Immature natural killer cell (primary cell): ENCODE data around the gene KLHL13. TPM values are rescaled to one million over a fixed set of nuclear protein-coding genes. Genes with fewer than 3 reads are reported as not detected.
"Not testable (repeated sequence)": the region's sequence is repeated elsewhere in the genome, so short reads cannot be mapped to it uniquely, and the experiment has no call there.

ENCODE experiments used
- DNase-seq, 3 donors: peaks; one replicate each; pipeline ENCODE4 v3.0.0; 2022; ENCODE audit warnings: mixed read lengths in 1 of 3
- H3K27ac Mint-ChIP-seq, 6 donors: one replicate each; pipeline ENCODE4 v1.8.0; 2020; ENCODE audit warnings: mixed read lengths in 6 of 6, mild to moderate bottlenecking in 5 of 6, inconsistent platforms in 4 of 6, moderate library complexity in 3 of 6
- H3K27me3 Mint-ChIP-seq, 3 donors: one replicate each; pipeline ENCODE4 v1.8.0; 2020 to 2021; ENCODE audit warnings: low read depth in 3 of 3, mild to moderate bottlenecking in 3 of 3, mixed read lengths in 3 of 3, moderate library complexity in 3 of 3, inconsistent platforms in 1 of 3
- H3K36me3 Mint-ChIP-seq, 3 donors: one replicate each; pipeline ENCODE4 v1.8.0; 2020; ENCODE audit warnings: mixed read lengths in 3 of 3, inconsistent platforms in 2 of 3, mild to moderate bottlenecking in 2 of 3
- H3K4me1 Mint-ChIP-seq, 2 donors: one replicate each; pipeline ENCODE4 v1.8.0; 2020; ENCODE audit warnings: inconsistent platforms in 2 of 2, mild to moderate bottlenecking in 2 of 2, mixed read lengths in 2 of 2, moderate library complexity in 1 of 2
- H3K4me3 Mint-ChIP-seq, 5 donors: one replicate each; pipeline ENCODE4 v1.8.0; 2020; ENCODE audit warnings: mild to moderate bottlenecking in 5 of 5, mixed read lengths in 5 of 5, inconsistent platforms in 3 of 5, moderate library complexity in 3 of 5
- H3K9me3 Mint-ChIP-seq, 6 donors: one replicate each; pipeline ENCODE4 v1.8.0; 2020; ENCODE audit warnings: mild to moderate bottlenecking in 6 of 6, mixed read lengths in 6 of 6, inconsistent platforms in 4 of 6, moderate library complexity in 3 of 6
- polyA plus RNA-seq, 3 donors: library from polyadenylated mRNA; unstranded; fragments of 300-500 nt; fragmentation: Illumina TruSeq; gene quantifications; one replicate each; pipeline ENCODE4 v1.2.3, GENCODE V29; 2021

The KLHL13 gene
- polyA plus RNA-seq, 3 donors from 2014 or later: 0.43 to 2.6 (median 1.3) TPM

DNA sequence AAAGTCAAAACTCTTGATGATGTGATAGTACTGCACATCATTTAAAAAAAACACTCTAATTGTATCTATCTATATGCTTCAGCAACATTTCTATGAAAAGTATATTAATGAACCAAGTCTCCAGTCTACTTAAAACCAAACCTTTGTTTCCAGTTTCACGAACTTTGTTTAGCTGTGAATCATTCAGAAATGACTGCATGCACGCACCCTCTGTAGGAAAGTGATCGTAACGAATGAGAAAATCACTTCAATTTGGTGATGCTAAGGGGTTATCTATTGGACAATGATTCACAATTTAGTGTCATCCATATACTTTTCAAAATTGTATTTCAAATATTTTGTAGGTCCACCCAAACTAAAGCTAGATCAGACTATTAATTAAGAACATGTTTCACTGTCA, 157.6 kb downstream of the KLHL13 start:
- Mint-ChIP-seq H3K27ac (no peak overlapping the region), H3K27me3 (peaks cover 0 to 2% (median 2%) of the 10 kb centered on the region in 3 donors)

DNA sequence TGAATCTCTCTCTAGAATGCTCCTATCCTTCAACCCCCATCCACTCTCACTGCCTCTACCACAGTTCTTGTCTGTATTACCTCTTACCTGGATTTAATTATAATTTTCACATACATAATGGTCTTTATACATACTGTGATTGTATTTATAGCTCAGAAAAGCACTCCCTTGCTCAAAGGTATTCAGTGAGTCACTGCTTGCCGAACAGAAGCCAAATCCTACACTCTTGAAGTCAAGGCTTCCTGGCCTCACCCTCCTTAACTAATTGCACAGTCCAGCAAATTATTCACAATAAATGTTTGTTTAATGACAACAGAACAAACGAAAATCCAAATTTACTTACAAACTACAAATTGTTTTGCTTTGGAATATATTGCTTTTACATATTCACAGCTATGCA, 159.5 kb downstream of the KLHL13 start:
- Mint-ChIP-seq H3K36me3 (no peaks in the 10 kb centered on the region), H3K4me3 (no peak overlapping the region), H3K27me3 (peaks cover 0 to 2% (median 2%) of the 10 kb centered on the region in 3 donors), H3K4me1 (no peaks in the 10 kb centered on the region), H3K27ac (no peak overlapping the region), H3K9me3 (peaks cover 0 to 7% (median 0%) of the 10 kb centered on the region in 6 donors)
- no peak for DNase-seq

More for the DNA sequence above, 157.6 kb downstream of the KLHL13 start:
- H3K4me3 Mint-ChIP-seq: no peak overlapping the region
- no peaks in the 10 kb centered on the region for H3K36me3 Mint-ChIP-seq
- DNase-seq: no peak
- H3K9me3 Mint-ChIP-seq: peaks cover 0 to 7% (median 0%) of the 10 kb centered on the region in 6 donors
- no peaks in the 10 kb centered on the region for H3K4me1 Mint-ChIP-seq

DNA sequence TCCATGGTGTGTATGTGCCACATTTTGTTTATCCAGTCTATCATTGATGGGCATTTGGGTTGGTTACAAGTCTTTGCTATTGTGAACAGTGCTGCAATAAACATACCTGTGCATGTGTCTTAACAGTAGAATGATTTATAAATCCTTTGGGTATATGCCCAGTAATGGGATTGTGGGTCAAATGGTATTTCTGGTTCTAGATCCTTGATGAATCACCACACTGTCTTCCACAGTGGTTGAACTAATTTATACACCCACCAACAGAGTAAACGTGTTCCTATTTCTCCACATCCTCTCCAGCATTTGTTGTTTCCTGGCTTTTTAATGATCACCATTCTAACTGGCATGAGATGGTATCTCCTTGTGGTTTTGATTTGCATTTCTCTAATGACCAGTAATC, 177.3 kb downstream of the KLHL13 start:
- not testable (repeated sequence) for H3K4me1 Mint-ChIP-seq, H3K27me3 Mint-ChIP-seq, H3K36me3 Mint-ChIP-seq, H3K27ac Mint-ChIP-seq, H3K9me3 Mint-ChIP-seq, DNase-seq, H3K4me3 Mint-ChIP-seq

DNA sequence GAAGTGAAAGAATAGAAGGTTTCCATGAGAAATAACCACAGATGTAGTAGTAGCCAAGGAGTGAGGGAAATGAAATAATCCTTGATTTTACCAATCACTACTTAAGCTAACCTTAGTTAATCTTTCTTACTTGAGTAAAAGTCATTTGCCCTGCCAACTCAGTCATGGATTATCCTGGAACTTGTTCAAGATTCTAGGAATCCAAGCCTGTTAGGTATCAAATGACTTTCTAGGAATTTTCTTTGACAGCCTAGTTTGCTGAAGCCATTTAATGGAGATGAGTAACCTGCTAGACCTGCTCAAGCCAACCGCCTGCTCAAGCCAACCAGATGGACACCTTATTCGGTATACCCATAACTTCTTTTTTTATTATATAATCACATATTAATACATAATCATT, 180.5 kb downstream of the KLHL13 start:
- peaks cover 0 to 1% (median 0%) of the 10 kb centered on the region in 6 donors for H3K9me3 Mint-ChIP-seq
- no peak overlapping the region for H3K4me3 Mint-ChIP-seq
- DNase-seq: no peak
- H3K27ac Mint-ChIP-seq: no peak overlapping the region
- no peaks in the 10 kb centered on the region for H3K36me3 Mint-ChIP-seq
- peaks cover 0 to 2% (median 2%) of the 10 kb centered on the region in 3 donors for H3K27me3 Mint-ChIP-seq
- H3K4me1 Mint-ChIP-seq: no peaks in the 10 kb centered on the region

DNA sequence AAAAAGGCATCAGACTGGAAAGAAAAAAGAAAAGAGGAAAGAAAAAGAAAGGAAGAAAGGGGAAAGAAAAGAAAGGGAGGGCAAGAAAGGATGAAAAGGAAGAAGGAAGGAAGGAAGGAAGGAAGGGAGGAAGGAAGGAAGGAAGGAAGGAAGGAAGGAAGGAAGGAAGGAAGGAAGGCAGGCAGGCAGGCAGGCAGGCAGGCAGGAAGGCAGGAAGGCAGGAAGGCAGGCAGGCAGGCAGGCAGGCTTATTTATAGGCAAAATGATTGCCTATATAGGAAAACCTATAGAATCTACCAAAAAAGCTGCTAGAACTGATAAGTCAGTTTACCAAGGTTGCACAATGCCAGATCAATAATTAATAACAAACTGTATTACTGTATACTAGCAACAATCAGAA, 186.5 kb downstream of the KLHL13 start:
- not testable (repeated sequence) for H3K36me3 Mint-ChIP-seq, H3K4me3 Mint-ChIP-seq, H3K27me3 Mint-ChIP-seq, H3K4me1 Mint-ChIP-seq, H3K9me3 Mint-ChIP-seq, DNase-seq, H3K27ac Mint-ChIP-seq

DNA sequence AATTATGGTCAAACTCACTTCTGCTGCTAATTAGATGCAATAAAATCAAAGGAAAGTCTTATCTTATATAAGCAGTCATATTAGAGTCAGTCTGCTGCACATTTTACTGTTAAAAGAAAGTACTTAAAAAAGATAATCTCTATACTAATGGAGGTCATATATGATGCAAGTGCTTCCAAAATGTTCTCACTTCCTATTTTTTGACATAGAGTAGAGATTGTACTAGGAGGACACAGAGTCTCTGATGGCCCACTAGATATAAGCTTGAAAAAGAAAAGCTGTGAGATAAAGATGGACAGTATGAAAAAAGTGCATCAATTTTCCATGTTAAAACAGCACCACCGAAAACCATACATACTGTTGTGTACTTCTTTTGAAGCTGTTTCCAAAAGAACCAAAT, 196.9 kb downstream of the KLHL13 start:
- H3K36me3 Mint-ChIP-seq: no peaks in the 10 kb centered on the region
- H3K4me3 Mint-ChIP-seq: no peak overlapping the region
- no peak overlapping the region for H3K27ac Mint-ChIP-seq
- H3K9me3 Mint-ChIP-seq: peaks cover 0 to 2% (median 0%) of the 10 kb centered on the region in 6 donors
- H3K4me1 Mint-ChIP-seq: no peaks in the 10 kb centered on the region
- no peak for DNase-seq
- H3K27me3 Mint-ChIP-seq: peaks cover 0 to 2% (median 0%) of the 10 kb centered on the region in 3 donors

DNA sequence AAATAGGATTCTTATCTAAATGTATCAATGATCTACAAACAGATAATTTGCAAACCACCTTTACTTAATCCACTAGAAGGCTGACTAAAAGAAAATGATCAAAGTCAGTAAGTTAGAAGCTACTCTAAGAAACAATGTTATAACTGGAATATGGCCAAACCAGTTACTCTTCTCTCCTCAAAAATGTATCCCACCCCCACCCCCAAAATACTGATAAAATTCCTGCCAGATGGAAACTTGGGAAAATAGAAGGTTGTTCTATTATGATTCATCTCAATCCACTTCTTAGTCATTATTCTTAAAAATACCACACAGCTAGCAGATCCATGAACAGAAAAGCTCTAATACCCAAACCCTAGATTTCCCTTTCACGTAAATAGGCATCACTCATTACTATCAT, 206.4 kb downstream of the KLHL13 start:
- no peaks in the 10 kb centered on the region for H3K9me3 Mint-ChIP-seq
- no peak overlapping the region for H3K4me3 Mint-ChIP-seq
- H3K4me1 Mint-ChIP-seq: no peaks in the 10 kb centered on the region
- DNase-seq: no peak
- no peak overlapping the region for H3K27ac Mint-ChIP-seq
- peaks cover 0 to 2% (median 0%) of the 10 kb centered on the region in 3 donors for H3K27me3 Mint-ChIP-seq
- H3K36me3 Mint-ChIP-seq: no peaks in the 10 kb centered on the region

DNA sequence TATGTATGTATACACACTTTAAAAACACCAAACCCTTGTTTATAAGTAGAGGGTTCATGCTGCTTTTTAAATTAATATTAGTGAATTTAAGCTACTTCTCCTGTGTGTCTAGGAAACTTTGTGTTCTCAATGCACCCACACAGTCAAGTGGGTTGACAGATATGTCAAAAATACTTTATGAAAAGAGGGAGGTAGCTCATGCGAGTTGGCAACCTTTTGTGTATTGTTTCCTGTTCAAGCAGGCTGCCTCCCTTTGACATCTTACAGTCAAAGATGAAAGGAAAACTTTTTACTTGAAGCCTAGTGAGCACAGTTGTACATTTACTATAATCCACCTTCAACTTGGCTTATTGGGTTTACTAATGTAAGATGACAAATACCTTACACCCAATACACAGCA, 218.4 kb downstream of the KLHL13 start:
- Mint-ChIP-seq H3K27me3 (peaks cover 0 to 4% (median 0%) of the 10 kb centered on the region in 3 donors), H3K4me1 (no peaks in the 10 kb centered on the region), H3K9me3 (no peaks in the 10 kb centered on the region), H3K27ac (no peak overlapping the region), H3K4me3 (no peak overlapping the region), H3K36me3 (no peaks in the 10 kb centered on the region)
- DNase-seq: no peak

DNA sequence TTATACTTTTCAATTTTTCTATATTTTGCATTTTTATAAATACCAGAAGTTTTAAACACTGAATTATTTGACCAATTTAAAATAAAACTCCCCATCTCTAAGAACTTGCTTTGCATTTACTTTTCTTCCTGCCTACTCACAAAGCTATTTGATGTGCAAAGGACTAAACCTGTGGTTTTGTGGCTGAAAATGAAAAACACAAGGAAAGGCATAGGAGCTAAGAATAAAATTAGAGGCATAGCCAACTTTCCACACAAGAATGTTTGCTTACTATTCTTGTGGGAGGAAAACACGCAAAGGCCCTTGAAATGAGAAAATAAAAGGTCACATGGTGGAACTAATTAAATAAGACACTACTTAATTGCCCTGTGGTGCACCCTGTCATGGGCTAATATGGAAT, 221.2 kb downstream of the KLHL13 start:
- no peaks in the 10 kb centered on the region for H3K4me1 Mint-ChIP-seq
- H3K36me3 Mint-ChIP-seq: no peaks in the 10 kb centered on the region
- no peak for DNase-seq
- H3K9me3 Mint-ChIP-seq: no peaks in the 10 kb centered on the region
- H3K4me3 Mint-ChIP-seq: no peak overlapping the region
- no peak overlapping the region for H3K27ac Mint-ChIP-seq
- H3K27me3 Mint-ChIP-seq: peaks cover 0 to 4% (median 0%) of the 10 kb centered on the region in 3 donors

DNA sequence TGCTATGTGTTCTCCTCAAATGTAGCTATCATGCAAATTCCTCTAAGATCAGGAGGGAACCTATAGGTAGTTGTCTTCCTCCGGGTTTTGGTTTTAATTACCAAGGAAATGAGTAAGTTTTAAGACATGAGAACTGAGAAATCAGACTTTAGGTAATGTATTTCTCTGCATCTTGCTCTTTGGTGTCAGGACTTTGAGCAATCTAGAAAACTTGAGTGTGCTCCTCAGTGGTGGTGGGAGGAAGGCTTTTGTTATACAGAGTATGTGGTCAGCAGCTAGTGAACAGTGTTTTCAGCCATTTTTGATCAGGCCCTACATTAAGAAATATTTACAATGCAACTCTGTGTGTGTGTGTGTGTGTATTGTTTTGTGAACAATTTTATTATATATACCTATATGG, 224.1 kb downstream of the KLHL13 start:
- no peaks in the 10 kb centered on the region for H3K4me1 Mint-ChIP-seq
- H3K36me3 Mint-ChIP-seq: no peaks in the 10 kb centered on the region
- peaks cover 0 to 4% (median 0%) of the 10 kb centered on the region in 3 donors for H3K27me3 Mint-ChIP-seq
- no peak overlapping the region for H3K4me3 Mint-ChIP-seq
- no peak for DNase-seq
- no peak overlapping the region for H3K27ac Mint-ChIP-seq
- no peaks in the 10 kb centered on the region for H3K9me3 Mint-ChIP-seq

DNA sequence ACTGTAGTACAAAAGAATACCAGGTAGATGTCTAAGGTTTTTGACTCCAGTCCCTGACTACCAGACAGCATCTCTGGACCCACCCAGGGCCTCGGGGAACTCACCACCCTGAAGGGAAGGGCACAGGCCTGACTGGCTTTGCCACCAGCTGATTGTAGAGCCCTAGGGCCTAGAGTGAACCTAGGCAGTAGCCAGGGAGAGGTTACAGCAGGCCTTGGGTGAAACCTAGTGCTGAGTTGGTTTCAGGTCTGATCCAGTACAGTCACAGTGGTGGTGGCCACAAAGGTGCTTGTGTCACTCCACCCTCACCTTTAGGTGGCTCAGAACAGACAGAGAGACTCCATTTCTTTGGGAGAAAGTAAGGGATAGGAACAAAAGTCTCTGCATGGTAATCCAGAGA, 244.8 kb downstream of the KLHL13 start:
- no peaks in the 10 kb centered on the region for H3K36me3 Mint-ChIP-seq
- H3K9me3 Mint-ChIP-seq: peaks cover 0 to 5% (median 0%) of the 10 kb centered on the region in 6 donors
- no peak overlapping the region for H3K27ac Mint-ChIP-seq
- DNase-seq: no peak
- no peak overlapping the region for H3K4me3 Mint-ChIP-seq
- no peaks in the 10 kb centered on the region for H3K4me1 Mint-ChIP-seq
- H3K27me3 Mint-ChIP-seq: peaks cover 0 to 2% (median 0%) of the 10 kb centered on the region in 3 donors

DNA sequence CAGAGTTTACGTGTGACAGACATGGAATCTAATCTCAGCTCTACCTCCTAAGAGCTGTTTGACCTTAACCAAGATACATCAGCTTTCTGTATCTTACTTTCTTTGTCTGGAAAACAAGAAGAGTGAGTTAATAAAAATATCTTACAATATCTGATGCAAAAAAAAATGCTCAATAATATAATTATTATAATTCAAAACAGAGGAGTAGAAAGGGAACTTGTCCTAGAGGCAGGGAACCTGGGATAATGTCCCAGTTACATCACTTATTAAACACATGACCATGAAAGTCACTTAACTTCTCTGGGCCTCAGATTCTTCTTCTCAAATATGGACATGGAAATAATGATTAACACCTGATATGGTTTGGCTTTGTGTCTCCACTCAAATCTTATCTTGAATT, 256.1 kb downstream of the KLHL13 start:
- Mint-ChIP-seq H3K4me3 (no peak overlapping the region), H3K9me3 (no peaks in the 10 kb centered on the region), H3K36me3 (no peaks in the 10 kb centered on the region), H3K27me3 (peaks cover 0 to 2% (median 0%) of the 10 kb centered on the region in 3 donors), H3K27ac (no peak overlapping the region), H3K4me1 (no peaks in the 10 kb centered on the region)
- no peak for DNase-seq

DNA sequence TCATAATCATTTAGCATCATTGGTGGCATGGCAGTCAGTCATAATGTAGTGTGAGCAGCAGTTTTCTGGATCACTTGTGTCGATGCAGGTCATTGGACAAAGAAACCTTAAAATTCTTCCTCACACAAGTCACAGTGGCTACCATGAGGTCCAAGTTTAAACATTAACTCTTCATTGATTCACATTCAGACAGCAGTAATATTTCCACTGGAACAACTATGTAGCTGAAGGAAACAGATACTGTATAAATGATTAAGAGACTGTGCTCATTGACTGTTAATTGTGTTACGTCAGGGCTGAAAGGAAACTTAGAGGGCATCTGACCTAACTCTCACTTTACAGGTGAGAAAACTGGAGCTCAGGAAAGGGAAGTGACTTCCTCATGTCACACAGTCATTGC, 261.8 kb downstream of the KLHL13 start:
- Mint-ChIP-seq H3K9me3 (peaks cover 0 to 2% (median 0%) of the 10 kb centered on the region in 6 donors), H3K4me1 (no peaks in the 10 kb centered on the region), H3K27ac (no peak overlapping the region), H3K36me3 (no peaks in the 10 kb centered on the region), H3K4me3 (no peak overlapping the region), H3K27me3 (peaks cover 0 to 3% (median 2%) of the 10 kb centered on the region in 3 donors)
- no peak for DNase-seq

DNA sequence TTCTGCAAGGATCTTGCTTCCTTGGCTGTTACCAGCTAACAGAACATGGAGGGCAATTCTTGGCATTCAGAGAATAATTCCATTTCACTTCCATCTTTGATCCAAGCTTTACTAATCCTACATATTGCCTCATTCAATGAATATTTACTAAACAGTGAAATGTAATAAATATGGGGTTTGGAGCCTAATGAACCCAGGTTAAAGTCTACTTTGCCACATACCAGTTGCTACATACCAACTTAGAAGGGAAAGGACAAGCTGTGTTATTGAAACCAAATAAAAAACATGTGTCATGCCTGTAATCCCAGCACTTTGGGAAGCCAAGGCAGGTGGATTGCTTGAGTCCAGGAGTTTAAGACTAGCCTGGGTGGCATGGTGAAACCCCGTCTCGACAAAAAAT, 265.6 kb downstream of the KLHL13 start:
- Mint-ChIP-seq H3K4me1 (no peaks in the 10 kb centered on the region), H3K27me3 (peaks cover 0 to 8% (median 2%) of the 10 kb centered on the region in 3 donors), H3K27ac (no peak overlapping the region), H3K9me3 (peaks cover 0 to 2% (median 0%) of the 10 kb centered on the region in 6 donors), H3K4me3 (no peak overlapping the region), H3K36me3 (no peaks in the 10 kb centered on the region)
- DNase-seq: no peak
